HG03095 (cell line): ENCODE measurements around the gene ERCC2.
"Not testable (repeated sequence)": the region's sequence is repeated elsewhere in the genome, so short reads cannot be mapped to it uniquely, and the experiment has no call there.

Source experiments
- ATAC-seq: cut with Tn5 transposase; IDR thresholded peaks from one replicate; pipeline ENCODE4 v1.9.1; 2021; ENCODE audit warnings: moderate library complexity; ENCODE audit not compliant: unreplicated experiment

ERCC2 gene

GRCh38 chr19:45370410-45371204 lies at the start of gene ERCC2:
TSS of gene ERCC2 (minus strand) at chr19:45370573. CDS start at chr19:45370540, 33 bp downstream.
- peak; percentile 87 for ATAC-seq

GRCh38 chr19:45419895-45420294 lies 49.5 kb upstream of the ERCC2 start:
- ATAC-seq: no peak

- ATAC-seq: peak; percentile 50
Measured at GRCh38 chr19:45419396-45419795, 49.0 kb upstream of the ERCC2 start.

- no peak for ATAC-seq
Measured at GRCh38 chr19:45418802-45419201, 48.4 kb upstream of the ERCC2 start.

GRCh38 chr19:45417151-45417550 lies 46.8 kb upstream of the ERCC2 start:
- ATAC-seq: no peak

GRCh38 chr19:45414468-45414867 lies 44.1 kb upstream of the ERCC2 start:
- no peak for ATAC-seq

- ATAC-seq: no peak
Measured at GRCh38 chr19:45413497-45413896, 43.1 kb upstream of the ERCC2 start.

GRCh38 chr19:45410330-45410729 lies 40.0 kb upstream of the ERCC2 start:
- not testable (repeated sequence) for ATAC-seq

- ATAC-seq: no peak
Measured at GRCh38 chr19:45409557-45409920, 39.2 kb upstream of the ERCC2 start.

- ATAC-seq: no peak
Measured at GRCh38 chr19:45408830-45409556, 38.6 kb upstream of the ERCC2 start.

- no peak for ATAC-seq
Measured at GRCh38 chr19:45408121-45408520, 37.7 kb upstream of the ERCC2 start.

GRCh38 chr19:45407585-45407984 lies 37.2 kb upstream of the ERCC2 start:
- ATAC-seq: not testable (repeated sequence)

- no peak for ATAC-seq
Measured at GRCh38 chr19:45407091-45407375, 36.7 kb upstream of the ERCC2 start.

- peak; percentile 58 for ATAC-seq
Measured at GRCh38 chr19:45406226-45407090, 36.1 kb upstream of the ERCC2 start, which contains the start of gene POLR1G. TSS of gene POLR1G (plus strand) at chr19:45406644. CDS start at chr19:45406697, 53 bp downstream.

- peak; percentile 36 for ATAC-seq
Measured at GRCh38 chr19:45405435-45406225, 35.3 kb upstream of the ERCC2 start.

- no peak for ATAC-seq
Measured at GRCh38 chr19:45404557-45405434, 34.4 kb upstream of the ERCC2 start, which contains the start of gene PPP1R13L. TSS of gene PPP1R13L (minus strand) at chr19:45405069. CDS start at chr19:45398318, 6,751 bp downstream.

GRCh38 chr19:45403781-45404556 lies 33.6 kb upstream of the ERCC2 start:
- ATAC-seq: no peak

- no peak for ATAC-seq
Measured at GRCh38 chr19:45403272-45403671, 32.9 kb upstream of the ERCC2 start.
